IMR-90 (cell line): ENCODE measurements around the gene OR2A25. TPM values are rescaled to one million over a fixed set of nuclear protein-coding genes. Genes with fewer than 3 reads are reported as not detected.

ENCODE experiments used
- ATAC-seq: fragments of 200-7000 bp; cut with Tn5 transposase; 2 replicates; pipeline ENCODE4 v1.9.1; 2020; ENCODE audit warnings: low read depth, mild to moderate bottlenecking, moderate library complexity
- BruUV-seq: library from RNA; stranded (reverse); fragments of 400-500 nt; replicated peaks from 2 replicates; lab custom pipeline; 2021; lab: Mats Ljungman, UMichigan
- CTCF ChIA-PET: fragments of 300-600 bp; formaldehyde crosslinking; extraction: SDS; loops from one replicate; lab custom pipeline; 2021; ENCODE audit warnings: antibody characterized with exemption; lab: Yijun Ruan, JAX
- POLR2A ChIA-PET: fragments of 300-600 bp; sonication (Branson Sonifier 250); formaldehyde crosslinking; loops from one replicate; lab custom pipeline; 2022; ENCODE audit warnings: antibody characterized with exemption; ENCODE audit not compliant: unreplicated experiment; lab: Charles Lee
- DNase-seq: peaks from one replicate; pipeline ENCODE4 v3.0.0; 2013
- H2AFZ ChIP-seq: replicated peaks from 2 replicates; pipeline ENCODE3; 2013; ENCODE audit warnings: low read length, mild to moderate bottlenecking; ENCODE audit not compliant: poor library complexity
- H2AK5ac ChIP-seq: 2 replicates; pipeline ENCODE4 v1.6.1; 2013; ENCODE audit warnings: low read depth, low read length, inconsistent platforms
- H2AK9ac ChIP-seq: replicated peaks from 2 replicates; pipeline ENCODE3; 2013; ENCODE audit warnings: mild to moderate bottlenecking, low read depth, low read length, moderate library complexity; ENCODE audit not compliant: poor library complexity
- H2BK120ac ChIP-seq: 2 replicates; pipeline ENCODE4 v1.6.1; 2013; ENCODE audit warnings: low read depth, low read length, inconsistent platforms
- H2BK15ac ChIP-seq: 3 replicates; pipeline ENCODE4 v1.6.1; 2013; ENCODE audit warnings: low read depth, low read length, inconsistent platforms
- H2BK20ac ChIP-seq: 2 replicates; pipeline ENCODE4 v1.6.1; 2013; ENCODE audit warnings: low read depth, mild to moderate bottlenecking, inconsistent platforms, low read length, moderate library complexity
- H2BK5ac ChIP-seq: 2 replicates; pipeline ENCODE4 v1.6.1; 2013; ENCODE audit warnings: mild to moderate bottlenecking, low read depth, low read length, inconsistent platforms; ENCODE audit not compliant: poor library complexity, severe bottlenecking
- H3K14ac ChIP-seq: replicated peaks from 2 replicates; pipeline ENCODE4 v1.6.1; 2013; ENCODE audit warnings: low read depth, low read length, inconsistent platforms
- H3K18ac ChIP-seq: 2 replicates; pipeline ENCODE4 v1.6.1; 2013; ENCODE audit warnings: low read depth, low read length, control low read depth
- H3K23ac ChIP-seq: 2 replicates; pipeline ENCODE4 v1.6.1; 2013; ENCODE audit warnings: low read depth, low read length, inconsistent platforms
- H3K27ac ChIP-seq: 2 replicates; pipeline ENCODE4 v1.5.1; 2013; ENCODE audit warnings: mild to moderate bottlenecking, control low read depth, low read length; ENCODE audit not compliant: insufficient read depth
- H3K27me3 ChIP-seq: 2 replicates; pipeline ENCODE4 v1.6.1; 2013; ENCODE audit warnings: low read length; ENCODE audit not compliant: control insufficient read depth, insufficient read depth
- H3K36me3 ChIP-seq: 2 replicates; pipeline ENCODE4 v1.6.1; 2013; ENCODE audit warnings: low read length, mixed read lengths; ENCODE audit not compliant: control insufficient read depth, insufficient read depth
- H3K4ac ChIP-seq: 2 replicates; pipeline ENCODE4 v1.6.1; 2013; ENCODE audit warnings: low read depth, low read length, inconsistent platforms
- H3K4me1 ChIP-seq: 2 replicates; pipeline ENCODE4 v1.6.1; 2013; ENCODE audit warnings: low read length, mixed read lengths; ENCODE audit not compliant: control insufficient read depth, insufficient read depth
- H3K4me2 ChIP-seq: 2 replicates; pipeline ENCODE4 v1.6.1; 2013; ENCODE audit warnings: low read depth, mild to moderate bottlenecking, control low read depth, low read length, moderate library complexity
- H3K4me3 ChIP-seq: 2 replicates; pipeline ENCODE4 v1.5.1; 2013; ENCODE audit warnings: low read depth, mild to moderate bottlenecking, control low read depth, low read length, moderate library complexity; ENCODE audit not compliant: insufficient read depth
- H3K56ac ChIP-seq: 2 replicates; pipeline ENCODE4 v1.6.1; 2013; ENCODE audit warnings: low read length, inconsistent platforms; ENCODE audit not compliant: insufficient read depth; ENCODE audit errors: extremely low read depth
- H3K79me1 ChIP-seq, 2 experiments: 2 replicates each; pipeline ENCODE4 v1.6.1; 2013; ENCODE audit warnings: low read length in 2 of 2, inconsistent platforms in 1 of 2, low read depth in 1 of 2
- H3K9ac ChIP-seq: 2 replicates; pipeline ENCODE4 v1.6.1; 2013; ENCODE audit warnings: low read depth, low read length, control low read depth
- H3K9me1 ChIP-seq: 2 replicates; pipeline ENCODE4 v1.6.1; 2013; ENCODE audit warnings: low read length, inconsistent platforms; ENCODE audit not compliant: insufficient read depth
- H3K9me3 ChIP-seq: 2 replicates; pipeline ENCODE4 v1.6.1; 2013; ENCODE audit warnings: low read length; ENCODE audit not compliant: control insufficient read depth, insufficient read depth
- H4K20me1 ChIP-seq: 2 replicates; pipeline ENCODE4 v1.6.1; 2013; ENCODE audit warnings: low read length, inconsistent platforms; ENCODE audit not compliant: insufficient read depth
- H4K5ac ChIP-seq: 2 replicates; pipeline ENCODE4 v1.6.1; 2013; ENCODE audit warnings: mild to moderate bottlenecking, low read depth, low read length, control low read depth
- H4K8ac ChIP-seq, 2 experiments: 2 replicates each; pipeline ENCODE4 v1.6.1; 2013; ENCODE audit warnings: low read depth in 2 of 2, low read length in 2 of 2, control low read depth in 1 of 2, inconsistent platforms in 1 of 2
- H4K91ac ChIP-seq: 2 replicates; pipeline ENCODE4 v1.6.1; 2013; ENCODE audit warnings: low read depth, low read length, inconsistent platforms; ENCODE audit not compliant: insufficient read depth
- USF2 ChIP-seq: fragments of 150-350 bp; IDR thresholded peaks from 2 replicates; pipeline ENCODE4 v1.6.1; 2017; ENCODE audit warnings: mild to moderate bottlenecking, antibody characterized with exemption, low read length, low read depth
- WGBS, 2 experiments: methylation state at CpG; one replicate each; pipeline versions ENCODE4 v1.1.5 to v1.1.7; 2013; ENCODE audit warnings: missing lambda C conversion rate in 2 of 2; ENCODE audit not compliant: insufficient read length in 1 of 2; ENCODE audit errors: extremely low coverage in 2 of 2; 5-methylcytosine and 5-hydroxymethylcytosine counted together
- dilution Hi-C: fragments of 300-500 bp; cut with HindIII; formaldehyde crosslinking; loops from one replicate; pipeline ENCODE4 v1.14.3; 2018; ENCODE audit warnings: low sequenced_read_pairs; ENCODE audit not compliant: unreplicated experiment
- in situ Hi-C: fragments of 300-500 bp; cut with MboI; formaldehyde crosslinking; loops from 3 replicates; pipeline ENCODE4 v1.14.3; 2019; ENCODE audit warnings: low sequenced_read_pairs, inconsistent platforms, mixed read lengths
- intact Hi-C: fragments of 100-400 bp; cut with micrococcal nuclease; formaldehyde crosslinking; loops from 2 replicates; pipeline ENCODE4 v1.10.0; 2022
- polyA plus RNA-seq, 3 experiments: library from polyadenylated mRNA; depleted of rRNA; stranded (reverse); fragments of >200 nt; gene quantifications; 2 replicates each; pipeline ENCODE4 v1.2.3, GENCODE V29; 2012; ENCODE audit warnings: low replicate concordance in 1 of 3
- total RNA-seq: library from RNA; depleted of rRNA; stranded (reverse); fragments of >200 nt; gene quantifications from 2 replicates; pipeline ENCODE4 v1.2.3, GENCODE V29; 2012

Gene OR2A25
- total and polyA plus RNA-seq, 2 of the 4 experiments (the other 2 are of a cell fraction), result not detected

- no CpG with 5 or more reads among the region's 3 CpGs for WGBS, 2 experiments
- BruUV-seq, result no TSS peak
- intact Hi-C loops, result no loop called here
These were observed 49.3 kb upstream of the OR2A25 start for GRCh38 chr7:144020340-144020739.

More at GRCh38 chr7:144020340-144020739, 49.3 kb upstream of the OR2A25 start:
- Histone ChIP-seq H3K9me3 (no peaks in the 10 kb centered on the region), H2AK5ac (no peak overlapping the region), H3K79me1 (no peaks in the 10 kb centered on the region), H2BK120ac (no peak overlapping the region), H4K91ac (no peak overlapping the region), H3K9ac (no peak overlapping the region), H3K4me3 (no peak overlapping the region), H3K18ac (no peak overlapping the region), H4K8ac (no peak overlapping the region), H2BK5ac (no peak overlapping the region), H2AFZ (no peak overlapping the region), H3K36me3 (no peaks in the 10 kb centered on the region), H3K14ac (no peak overlapping the region), H2BK20ac (no peak overlapping the region), H4K5ac (no peak overlapping the region), H3K56ac (no peak overlapping the region), H3K27me3 (peaks cover 2% of the 10 kb centered on the region), H3K4ac (no peak overlapping the region), H2BK15ac (no peak overlapping the region), H3K4me1 (no peaks in the 10 kb centered on the region), H3K9me1 (no peaks in the 10 kb centered on the region), H3K23ac (no peak overlapping the region), H2AK9ac (no peak overlapping the region), H4K20me1 (no peaks in the 10 kb centered on the region), H3K4me2 (no peak overlapping the region), H3K27ac (no peak overlapping the region)
- POLR2A ChIA-PET, result no interaction called here
- DNase-seq, result no peak
- CTCF ChIA-PET, result interaction anchor here (0.9 kb wide), 1 partner anchor 284 kb away, joined by 3 read pairs; no protein-coding TSS in a partner anchor
- dilution Hi-C loops (no loop called here), in situ Hi-C loops (no loop called here)
- no peak for ATAC-seq
- no peak for TF ChIP-seq USF2
